NCI-H774 (cell line): ENCODE measurements around the gene TTC9B.
"Not testable (repeated sequence)": the region's sequence is repeated elsewhere in the genome, so short reads cannot be mapped to it uniquely, and the experiment has no call there.

Experiments
- DNase-seq: peaks from one replicate; lab custom pipeline; 2025; lab: John Stamatoyannopoulos, UW

Gene TTC9B

GRCh38 chr19:40214936-40215335 is 3.2 kb downstream of the TTC9B start:
- DNase-seq: no peak

GRCh38 chr19:40213882-40214570 is 4.2 kb downstream of the TTC9B start:
- no peak for DNase-seq

DNA sequence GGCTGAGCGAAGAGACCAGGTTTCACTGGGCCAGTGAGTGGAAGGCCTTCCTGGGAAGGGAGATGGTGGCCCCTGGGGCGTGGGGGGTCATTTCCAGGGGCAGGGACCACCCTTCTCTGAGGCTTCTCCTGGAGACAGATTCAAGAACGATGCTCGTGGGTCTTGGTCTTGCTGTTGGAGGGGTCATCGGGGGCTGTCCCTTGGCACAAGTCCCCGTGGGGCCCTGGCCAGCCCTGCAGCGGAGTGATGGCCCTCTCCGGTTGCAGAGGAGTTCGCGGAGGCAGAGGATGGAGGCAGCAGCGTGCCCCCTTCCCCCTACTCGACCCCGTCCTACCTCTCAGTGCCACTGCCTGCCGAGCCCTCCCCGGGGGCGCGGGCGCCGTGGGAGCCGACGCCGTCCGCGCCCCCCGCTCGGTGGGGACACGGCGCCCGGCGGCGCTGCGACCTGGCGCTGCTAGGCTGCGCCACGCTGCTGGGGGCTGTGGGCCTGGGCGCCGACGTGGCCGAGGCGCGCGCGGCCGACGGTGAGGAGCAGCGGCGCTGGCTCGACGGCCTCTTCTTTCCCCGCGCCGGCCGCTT is 4.8 kb downstream of the TTC9B start:
- no peak for DNase-seq

DNA sequence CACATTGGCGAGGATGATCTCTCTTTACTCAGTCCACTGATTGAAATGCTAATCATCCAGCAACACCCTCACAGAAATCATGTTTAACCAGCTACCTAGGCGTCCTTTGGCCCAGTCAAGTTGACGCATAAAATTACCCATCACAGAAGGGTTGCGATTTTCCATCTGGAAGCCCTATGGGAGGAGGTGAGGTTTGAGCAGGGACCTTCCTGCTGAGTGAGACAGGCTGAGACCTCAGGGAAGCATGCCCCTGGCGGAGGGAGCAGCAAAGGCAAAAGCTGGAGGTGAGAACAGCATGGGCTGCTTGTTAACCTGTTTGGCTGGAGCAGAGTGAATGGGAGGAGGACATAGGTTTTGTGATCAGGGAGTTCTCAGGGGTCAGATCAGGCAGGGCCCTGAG is 7.3 kb downstream of the TTC9B start:
- no peak for DNase-seq

- DNase-seq: no peak
Observed at GRCh38 chr19:40208602-40209001, 9.6 kb downstream of the TTC9B start.

GRCh38 chr19:40205760-40206159 is 12.4 kb downstream of the TTC9B start:
- no peak for DNase-seq

GRCh38 chr19:40204381-40204780 is 13.8 kb downstream of the TTC9B start:
- DNase-seq: no peak

DNA sequence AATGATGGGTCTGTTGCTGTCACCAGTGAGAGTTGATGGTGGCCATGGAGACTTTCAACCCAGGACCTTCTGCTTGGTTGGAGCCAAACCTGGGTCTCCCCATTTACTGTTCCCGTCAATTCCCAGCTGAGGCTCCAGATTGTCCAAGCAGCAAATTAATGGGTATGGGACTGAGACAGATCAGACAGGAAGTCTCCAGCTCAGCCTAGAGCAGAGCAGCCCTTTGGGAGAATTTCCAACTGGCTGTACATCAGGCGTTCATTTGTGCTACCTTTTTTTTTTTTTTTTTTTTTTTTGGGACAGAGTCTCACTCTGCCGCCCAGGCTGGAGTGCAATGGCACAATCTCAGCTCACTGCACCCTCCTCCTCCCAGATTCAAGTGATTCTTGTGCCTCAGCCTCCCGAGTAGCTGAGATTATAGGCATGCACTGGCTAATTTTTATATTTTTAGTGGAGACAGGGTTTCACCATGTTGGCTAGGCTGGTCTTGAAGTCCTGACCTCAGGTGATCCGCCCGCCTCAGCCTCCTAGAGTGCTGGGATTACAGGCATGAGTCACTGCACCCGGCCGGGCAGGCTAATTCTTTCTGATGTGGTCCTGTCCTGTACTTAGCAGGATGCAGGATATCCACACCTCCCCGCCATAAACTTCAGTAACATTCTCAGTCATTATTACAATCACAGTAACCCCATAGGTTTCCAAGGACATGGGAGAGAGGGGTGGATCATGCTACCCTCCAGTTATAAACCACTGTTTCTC is 17.7 kb downstream of the TTC9B start:
- DNase-seq: no peak

DNA sequence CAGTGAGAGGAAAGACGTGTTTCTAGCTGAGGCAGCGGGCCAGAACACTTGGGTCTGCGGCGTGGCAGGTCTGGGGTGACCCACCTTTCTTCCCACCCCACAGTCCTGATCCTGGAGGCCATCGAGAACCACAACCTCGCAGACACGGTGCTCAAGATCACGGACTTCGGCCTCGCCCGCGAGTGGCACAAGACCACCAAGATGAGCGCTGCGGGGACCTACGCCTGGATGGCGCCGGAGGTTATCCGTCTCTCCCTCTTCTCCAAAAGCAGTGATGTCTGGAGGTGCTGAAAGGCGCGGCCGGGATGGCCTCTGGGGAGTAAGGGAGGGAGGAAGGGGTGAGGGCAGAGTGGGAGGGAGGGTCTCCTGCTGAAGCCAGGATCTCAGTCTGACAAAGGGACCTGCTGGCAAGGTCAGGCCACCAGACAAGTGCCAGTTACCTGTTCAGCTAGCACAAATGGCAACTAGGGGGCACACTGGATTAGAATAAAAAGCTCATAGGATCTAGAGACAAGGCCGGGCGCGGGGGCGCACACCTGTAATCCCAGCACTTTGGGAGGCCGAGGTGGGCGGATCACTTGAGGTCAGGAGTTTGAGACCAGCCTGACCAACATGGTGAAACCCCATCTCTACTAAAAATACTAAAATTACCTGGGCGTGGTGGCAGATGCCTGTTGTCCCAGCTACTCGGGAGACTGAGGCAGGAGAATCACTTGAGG is 19.8 kb downstream of the TTC9B start:
- no peak for DNase-seq

DNA sequence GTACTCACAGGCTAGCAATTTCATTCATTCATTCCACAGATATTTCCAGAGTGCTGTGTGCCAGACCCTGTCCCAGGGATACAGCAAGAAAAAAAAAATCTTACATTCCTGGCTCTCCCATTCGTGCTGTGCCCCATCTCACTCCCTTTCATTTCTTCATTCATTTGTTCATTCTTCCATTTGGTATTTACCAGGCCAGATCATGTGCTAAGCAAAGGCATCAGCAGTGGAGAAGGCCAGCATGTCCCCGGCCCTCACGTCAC is 24.7 kb downstream of the TTC9B start:
- no peak for DNase-seq

- no peak for DNase-seq
Observed at GRCh38 chr19:40192758-40193586, 25.2 kb downstream of the TTC9B start.

GRCh38 chr19:40191836-40192646 is 26.1 kb downstream of the TTC9B start:
- DNase-seq: peak; percentile 2

DNA sequence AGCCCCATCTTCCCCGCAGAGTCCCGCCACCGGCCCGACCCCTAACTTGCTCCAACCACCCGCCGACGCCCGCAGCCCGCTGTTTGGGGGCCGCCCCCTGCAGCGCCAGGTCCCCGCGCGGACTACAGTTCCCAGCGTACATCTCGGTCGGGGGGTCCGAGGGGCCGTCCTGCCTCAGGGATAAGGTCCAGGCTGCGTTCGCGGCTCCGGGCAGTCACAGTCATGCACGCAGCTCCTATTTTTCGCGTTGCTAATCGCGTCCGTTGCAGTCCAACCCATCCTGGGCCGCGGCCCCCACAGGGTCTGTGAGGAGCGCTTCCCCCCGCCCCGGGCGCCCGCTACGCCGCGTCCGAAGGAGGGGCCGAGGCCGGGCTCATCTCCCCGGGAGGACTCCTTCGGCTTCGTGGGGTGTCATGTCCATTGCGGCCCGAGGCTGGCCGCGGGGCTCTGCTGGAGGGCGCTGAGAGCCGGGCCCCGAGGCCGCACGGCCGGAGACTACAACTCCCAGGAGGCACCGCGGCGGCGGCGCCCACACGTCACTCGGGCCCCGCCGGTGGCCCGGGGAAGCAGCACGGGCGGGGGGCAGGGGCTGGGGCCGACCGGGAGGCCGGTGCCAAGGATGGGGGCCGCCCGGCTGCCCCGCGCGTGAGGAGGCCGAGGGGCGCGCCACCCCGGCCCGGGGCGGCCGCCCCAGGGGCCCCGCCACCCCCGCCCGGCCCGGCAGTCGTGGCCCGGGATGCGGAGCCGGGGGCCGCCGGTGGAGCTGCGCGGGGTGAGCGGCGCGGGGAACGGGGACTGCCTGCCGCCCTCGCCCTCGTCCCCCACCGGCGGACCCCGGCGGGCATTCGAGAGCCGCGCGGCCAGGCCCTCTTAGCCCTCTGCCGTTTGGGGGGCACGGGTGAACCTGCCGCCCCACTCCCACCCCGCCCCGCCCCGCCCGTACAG is 27.0 kb downstream of the TTC9B start, which contains the start of gene MAP3K10:
Gene MAP3K10, plus strand, starts transcription at position 536 of the 945 bp plus-strand sequence. CDS start 606 bp downstream, outside the sequence.
- peak; percentile 44 for DNase-seq

GRCh38 chr19:40184273-40184672 is 33.9 kb downstream of the TTC9B start:
- no peak for DNase-seq

DNA sequence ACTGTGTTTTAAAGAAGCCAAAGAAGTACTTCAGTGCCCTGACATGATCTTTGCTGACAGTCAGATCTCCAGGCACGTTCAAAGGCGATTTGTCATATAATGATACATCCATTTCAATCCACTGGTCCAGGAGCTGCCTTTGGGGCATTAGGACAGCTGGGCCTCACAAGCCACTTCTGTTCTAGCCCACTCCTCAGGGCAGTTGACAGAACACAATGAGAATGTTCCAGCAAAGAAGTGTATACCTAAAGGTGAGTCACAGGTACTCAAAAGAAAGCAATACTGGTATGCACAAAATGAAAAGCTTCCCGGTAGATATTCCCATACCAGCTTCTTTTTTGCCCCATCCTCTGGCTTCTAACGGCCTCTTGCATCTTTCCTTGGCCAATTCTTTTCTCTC is 39.4 kb downstream of the TTC9B start:
- no peak for DNase-seq

DNA sequence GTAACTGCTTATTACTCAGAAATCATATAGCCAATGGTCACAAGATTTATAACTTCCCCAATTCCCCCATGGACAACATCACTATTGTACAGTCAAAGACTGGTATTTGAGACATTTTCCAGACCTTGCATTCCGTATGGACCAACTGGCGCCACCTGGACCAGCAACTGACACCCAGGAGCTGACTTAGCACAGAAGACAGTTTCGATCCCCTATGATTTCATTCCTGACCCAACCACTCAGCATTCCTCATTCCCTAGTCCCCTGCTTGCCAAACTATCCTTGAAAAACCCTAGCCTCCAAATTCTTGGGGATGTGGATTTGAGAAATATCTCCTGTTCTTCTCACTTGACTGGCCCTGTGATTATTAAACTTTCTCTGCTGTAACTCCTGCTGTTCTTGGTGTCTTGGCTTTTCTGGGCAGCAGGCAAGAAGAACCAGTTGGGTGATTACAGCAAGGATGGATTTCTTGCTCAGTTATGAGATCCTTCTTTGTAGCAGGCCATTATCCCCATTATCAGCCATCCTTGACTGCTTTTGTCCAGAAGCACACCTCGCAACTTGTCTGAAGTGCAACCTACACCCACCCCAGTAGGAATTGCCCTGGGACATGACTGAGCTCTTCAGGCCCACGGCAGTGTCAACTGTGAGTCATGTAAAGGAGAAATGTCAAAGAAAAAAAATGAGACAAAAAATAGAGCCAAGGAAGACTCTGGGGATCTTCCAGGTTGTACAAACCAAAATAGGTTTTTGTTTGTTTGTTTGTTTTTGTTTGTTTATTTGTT is 40.7 kb downstream of the TTC9B start:
- no peak for DNase-seq

GRCh38 chr19:40175820-40176219 is 42.4 kb downstream of the TTC9B start:
- DNase-seq: no peak

DNA sequence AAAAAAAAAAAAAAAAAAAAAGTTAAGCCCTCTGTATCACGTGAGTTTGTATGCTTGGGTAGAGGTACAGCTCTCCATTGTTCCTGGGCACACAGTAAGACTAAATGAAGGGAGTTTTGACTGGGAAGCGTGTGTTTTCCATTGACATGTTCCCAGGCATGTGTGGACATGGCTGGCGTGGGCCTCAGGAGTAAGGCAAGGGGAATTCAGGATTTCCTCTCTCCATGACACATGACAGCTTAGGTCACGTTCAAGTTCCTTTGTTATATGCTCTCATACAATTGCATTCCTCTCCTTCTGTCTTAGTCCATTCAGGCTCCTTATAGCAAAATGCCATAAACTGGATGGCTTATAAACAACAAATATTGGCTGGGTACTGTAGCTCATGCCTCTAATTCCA is 44.1 kb downstream of the TTC9B start:
- no peak for DNase-seq

DNA sequence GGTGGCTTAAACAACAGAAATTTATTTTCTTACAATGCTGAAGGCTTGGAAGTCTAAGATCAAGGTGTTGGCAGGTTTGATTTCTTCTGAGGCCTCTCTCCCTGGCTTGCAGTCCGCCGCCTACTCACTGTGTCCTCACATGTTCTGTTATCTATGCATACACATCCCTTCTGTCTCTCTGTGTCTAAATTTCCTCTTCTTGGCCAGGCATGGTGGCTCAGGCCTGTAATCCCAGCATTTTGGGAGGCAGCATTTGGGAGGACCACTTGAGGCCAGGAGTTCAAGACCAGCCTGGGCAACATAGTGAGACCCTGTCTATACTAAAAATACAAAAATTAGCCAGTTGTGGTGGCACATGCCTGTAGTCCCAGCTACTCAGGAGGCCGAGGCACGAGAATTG is 46.9 kb downstream of the TTC9B start:
- not testable (repeated sequence) for DNase-seq
